Measurements from ENCODE around the gene WNT7A. TPM values are rescaled to one million over a fixed set of nuclear protein-coding genes. Genes with fewer than 3 reads are reported as not detected.

Gene WNT7A
- total RNA-seq, 1 experiment from 2014 or later, result not detected

- Histone ChIP-seq H2AK5ac (ENCODE audit: insufficient read length, low read length) (no peak overlapping the region), H4K8ac (replicated peaks; ENCODE audit: insufficient read length, low read depth, low read length) (no peak overlapping the region), H3K14ac (ENCODE audit: insufficient read depth, low read length) (no peak overlapping the region), H3K4me1 (ENCODE audit: insufficient read depth, low read length) (no peaks in the 10 kb centered on the region), H3K9ac (ENCODE audit: extremely low read depth, insufficient read length, low read length) (no peak overlapping the region), H4K5ac (ENCODE audit: insufficient read length, low read depth, low read length) (no peak overlapping the region), H2BK12ac (ENCODE audit: insufficient read length, low read depth, low read length) (no peak overlapping the region), H3K4ac (ENCODE audit: low read depth, low read length) (no peak overlapping the region), H3K27me3 (ENCODE audit: insufficient read depth, low read length) (no peaks in the 10 kb centered on the region), H3K23me2 (ENCODE audit: insufficient read length, low read depth, low read length, poor library complexity, severe bottlenecking) (no peaks in the 10 kb centered on the region), H3K79me1 (ENCODE audit: insufficient read depth, low read depth, low read length, poor library complexity, severe bottlenecking) (no peaks in the 10 kb centered on the region), H3K23ac (ENCODE audit: insufficient read length, low read depth, low read length) (no peak overlapping the region), H2BK5ac (ENCODE audit: insufficient read length, low read length) (no peak overlapping the region), H4K91ac (ENCODE audit: insufficient read length, low read depth, low read length) (no peak overlapping the region), H3K27ac (ENCODE audit: insufficient read length, low read depth, low read length) (no peak overlapping the region), H2BK15ac (ENCODE audit: low read depth, low read length) (no peak overlapping the region), H2BK120ac (ENCODE audit: low read depth, low read length, poor library complexity, severe bottlenecking) (no peak overlapping the region), H3T11ph (ENCODE audit: low read length) (no peak overlapping the region), H3K18ac (ENCODE audit: insufficient read length, low read depth, low read length) (no peak overlapping the region), H3K4me2 (ENCODE audit: insufficient read depth, insufficient read length, low read length) (no peak overlapping the region), H3K56ac (ENCODE audit: insufficient read length, low read depth, low read length) (no peak overlapping the region), H2AFZ (ENCODE audit: low read length) (no peak overlapping the region), H3K9me3 (ENCODE audit: control insufficient read depth, low read depth, low read length) (no peaks in the 10 kb centered on the region), H3K79me2 (ENCODE audit: insufficient read depth, low read length) (no peaks in the 10 kb centered on the region), H2BK20ac (ENCODE audit: low read depth, low read length, poor library complexity, severe bottlenecking) (no peak overlapping the region), H4K20me1 (ENCODE audit: control insufficient read depth, insufficient read depth, insufficient read length) (no peaks in the 10 kb centered on the region)
- no peak for TF ChIP-seq CTCF (conservative IDR thresholded peaks at IDR 0.05)
- Mint-ChIP-seq H3K4me3 (no peak overlapping the region), H3K27me3 (ENCODE audit: low read depth) (peaks cover 9% of the 10 kb centered on the region), H3K9me3 (no peaks in the 10 kb centered on the region), H3K27ac (no peak overlapping the region; a peak in 1 of 7 replicates), H3K36me3 (ENCODE audit: insufficient read depth in 1 of 3, low read depth in 3 of 3) (no peaks in the 10 kb centered on the region), H3K4me1 (peaks cover 6 to 7% of the 10 kb centered on the region in 2 experiments)
- WGBS (ENCODE audit: extremely low coverage, insufficient read length, low lambda C conversion rate), result no CpG with 5 or more reads among the region's 4 CpGs
- DNase-seq, result no peak
Observed at GRCh38 chr3:13839253-13839652, 40.6 kb downstream of the WNT7A start.

Data from H9 (cell line).